Measurements from ENCODE around the gene GALNT9.
"Not testable (repeated sequence)": the region's sequence is repeated elsewhere in the genome, so short reads cannot be mapped to it uniquely, and the experiment has no call there.

The GALNT9 gene

DNA sequence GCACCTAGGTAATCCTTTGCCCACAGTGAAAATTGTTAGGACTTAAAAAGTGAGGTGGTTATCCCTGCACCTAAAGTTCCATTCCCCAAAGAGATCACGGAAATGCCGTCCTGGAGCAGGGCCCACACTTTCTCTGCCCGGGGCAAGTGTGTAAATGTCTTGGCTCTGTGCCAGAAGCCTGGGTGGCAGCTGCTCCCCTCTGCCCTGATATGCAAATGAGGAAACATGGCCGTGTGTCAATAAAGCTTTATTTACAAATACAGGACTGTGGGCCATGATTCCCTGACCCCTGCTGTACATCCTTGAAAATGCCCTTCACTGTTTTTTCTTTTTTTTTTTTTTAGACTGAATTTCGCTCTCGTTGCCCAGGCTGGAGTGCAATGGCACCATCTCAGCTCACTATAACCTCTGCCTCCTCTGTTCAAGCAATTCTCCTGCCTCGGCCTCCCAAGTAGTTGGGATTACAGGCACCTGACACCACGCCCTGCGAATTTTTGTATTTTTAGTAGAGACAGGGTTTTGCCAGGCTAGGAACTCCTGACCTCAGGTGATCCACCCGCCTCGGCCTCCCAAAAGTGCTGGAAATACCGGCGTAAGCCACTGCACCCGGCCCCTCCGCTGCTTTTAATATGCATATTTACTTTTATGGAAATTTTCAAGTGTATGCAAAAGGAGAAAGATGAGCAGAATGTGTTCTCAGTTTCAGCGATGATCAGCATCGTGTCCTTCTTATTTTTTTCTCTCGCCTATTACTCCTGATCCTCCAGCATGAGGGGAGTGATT, 75.5 kb downstream of the GALNT9 start:
- no peak for DNase-seq (ENCODE audit: extremely low spot score)
- POLR2A ChIA-PET: no interaction called here
- CTCF ChIA-PET: no interaction called here
- TF ChIP-seq NFRKB (IDR thresholded peaks at IDR 0.05) (no peak), BHLHE40 (IDR thresholded peaks at IDR 0.05; ENCODE audit: borderline replicate concordance) (no peak), HDGF (IDR thresholded peaks at IDR 0.05; ENCODE audit: borderline replicate concordance) (no peak), LEF1 (IDR thresholded peaks at IDR 0.05; ENCODE audit: borderline replicate concordance) (no peak), FOXA1 (IDR thresholded peaks at IDR 0.05) (no peak), TARDBP (IDR thresholded peaks at IDR 0.05) (no peak), ELF4 (IDR thresholded peaks at IDR 0.05) (no peak), CTBP1 (IDR thresholded peaks at IDR 0.05; ENCODE audit: borderline replicate concordance) (no peak), FOXM1 (IDR thresholded peaks at IDR 0.05; ENCODE audit: borderline replicate concordance) (no peak), SP1 (IDR thresholded peaks at IDR 0.05) (no peak), L3MBTL2 (conservative IDR thresholded peaks at IDR 0.05) (no peak), FOXK2 (IDR thresholded peaks at IDR 0.05) (no peak)
- TF ChIP-seq, protein P1, sequence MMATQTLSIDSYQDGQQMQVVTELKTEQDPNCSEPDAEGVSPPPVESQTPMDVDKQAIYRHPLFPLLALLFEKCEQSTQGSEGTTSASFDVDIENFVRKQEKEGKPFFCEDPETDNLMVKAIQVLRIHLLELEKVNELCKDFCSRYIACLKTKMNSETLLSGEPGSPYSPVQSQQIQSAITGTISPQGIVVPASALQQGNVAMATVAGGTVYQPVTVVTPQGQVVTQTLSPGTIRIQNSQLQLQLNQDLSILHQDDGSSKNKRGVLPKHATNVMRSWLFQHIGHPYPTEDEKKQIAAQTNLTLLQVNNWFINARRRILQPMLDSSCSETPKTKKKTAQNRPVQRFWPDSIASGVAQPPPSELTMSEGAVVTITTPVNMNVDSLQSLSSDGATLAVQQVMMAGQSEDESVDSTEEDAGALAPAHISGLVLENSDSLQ (IDR thresholded peaks at IDR 0.05): no peak

DNA sequence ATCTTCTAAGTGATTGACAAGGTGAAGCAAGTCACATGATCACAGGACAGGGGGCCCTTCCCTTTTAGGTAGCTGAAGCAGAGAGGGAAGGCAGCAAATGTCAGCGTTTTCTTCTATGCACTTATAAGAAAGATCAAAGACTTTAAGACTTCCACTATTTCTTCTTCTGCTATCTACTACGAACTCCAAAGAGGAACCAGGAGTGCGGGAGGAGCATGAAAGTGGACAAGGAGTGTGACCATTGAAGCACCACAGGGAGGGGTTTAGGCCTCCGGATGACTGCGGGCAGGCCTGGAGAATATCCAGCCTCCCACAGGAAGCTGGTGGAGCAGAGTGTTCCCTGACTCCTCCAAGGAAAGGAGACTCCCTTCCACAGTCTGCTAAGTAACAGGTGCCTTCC, 76.4 kb downstream of the GALNT9 start:
- CTCF ChIA-PET; POLR2A ChIA-PET; DNase-seq (ENCODE audit: extremely low spot score): not testable (repeated sequence)

- TF ChIP-seq NFRKB (IDR thresholded peaks at IDR 0.05) (no peak), CTBP1 (IDR thresholded peaks at IDR 0.05; ENCODE audit: borderline replicate concordance) (no peak), L3MBTL2 (conservative IDR thresholded peaks at IDR 0.05) (no peak), BHLHE40 (IDR thresholded peaks at IDR 0.05; ENCODE audit: borderline replicate concordance) (no peak), ZNF384 (IDR thresholded peaks at IDR 0.05) (no peak), ELF4 (IDR thresholded peaks at IDR 0.05) (no peak), FOXM1 (IDR thresholded peaks at IDR 0.05; ENCODE audit: borderline replicate concordance) (no peak), FOXA1 (IDR thresholded peaks at IDR 0.05) (no peak), FOXK2 (IDR thresholded peaks at IDR 0.05) (no peak), LEF1 (IDR thresholded peaks at IDR 0.05; ENCODE audit: borderline replicate concordance) (no peak), ARNT (IDR thresholded peaks at IDR 0.05) (no peak), TARDBP (IDR thresholded peaks at IDR 0.05) (no peak), SUZ12 (IDR thresholded peaks at IDR 0.05) (no peak), SP1 (IDR thresholded peaks at IDR 0.05) (no peak), HDGF (IDR thresholded peaks at IDR 0.05; ENCODE audit: borderline replicate concordance) (no peak)
- TF ChIP-seq, protein P1 (IDR thresholded peaks at IDR 0.05): no peak
- POLR2A ChIA-PET: no interaction called here
- DNase-seq (ENCODE audit: extremely low spot score): no peak
- CTCF ChIA-PET: no interaction called here
These were observed 77.5 kb downstream of the GALNT9 start for GRCh38 chr12:132251741-132252490.

- CTCF ChIA-PET: interaction anchor here (0.6 kb wide), 1 partner anchor 118 kb away, joined by 3 read pairs; no protein-coding TSS in a partner anchor
These were observed 78.1 kb downstream of the GALNT9 start for GRCh38 chr12:132251310-132251709.

GRCh38 chr12:132250707-132251106, 78.7 kb downstream of the GALNT9 start:
- DNase-seq (ENCODE audit: extremely low spot score): no peak
- POLR2A ChIA-PET: no interaction called here
- CTCF ChIA-PET: interaction anchor here (0.6 kb wide), 1 partner anchor 119 kb away, joined by 3 read pairs; no protein-coding TSS in a partner anchor
- TF ChIP-seq ZNF384 (IDR thresholded peaks at IDR 0.05): no peak
- no peak for TF ChIP-seq FOXK2 (IDR thresholded peaks at IDR 0.05)
- no peak for TF ChIP-seq HDGF (IDR thresholded peaks at IDR 0.05; ENCODE audit: borderline replicate concordance)
- no peak for TF ChIP-seq SUZ12 (IDR thresholded peaks at IDR 0.05)
- TF ChIP-seq BHLHE40 (IDR thresholded peaks at IDR 0.05; ENCODE audit: borderline replicate concordance): no peak
- no peak for TF ChIP-seq FOXA1 (IDR thresholded peaks at IDR 0.05)
- TF ChIP-seq, protein P1 (IDR thresholded peaks at IDR 0.05): no peak
- no peak for TF ChIP-seq ARNT (IDR thresholded peaks at IDR 0.05)
- TF ChIP-seq ELF4 (IDR thresholded peaks at IDR 0.05): no peak
- no peak for TF ChIP-seq TARDBP (IDR thresholded peaks at IDR 0.05)
- TF ChIP-seq LEF1 (IDR thresholded peaks at IDR 0.05; ENCODE audit: borderline replicate concordance): no peak
- TF ChIP-seq L3MBTL2 (conservative IDR thresholded peaks at IDR 0.05): no peak
- no peak for TF ChIP-seq CTBP1 (IDR thresholded peaks at IDR 0.05; ENCODE audit: borderline replicate concordance)
- TF ChIP-seq SP1 (IDR thresholded peaks at IDR 0.05): no peak

More at GRCh38 chr12:132251310-132251709, 78.1 kb downstream of the GALNT9 start:
- TF ChIP-seq ZNF384 (IDR thresholded peaks at IDR 0.05): no peak
- no peak for TF ChIP-seq TARDBP (IDR thresholded peaks at IDR 0.05)
- TF ChIP-seq, protein P1 (IDR thresholded peaks at IDR 0.05): no peak
- TF ChIP-seq NFRKB (IDR thresholded peaks at IDR 0.05): no peak
- DNase-seq (ENCODE audit: extremely low spot score): no peak
- POLR2A ChIA-PET: no interaction called here

Data from HEK293T (cell line).